GM19023 (cell line): ENCODE results near the gene XYLB.
"Not testable (repeated sequence)": the region's sequence is repeated elsewhere in the genome, so short reads cannot be mapped to it uniquely, and the experiment has no call there.

Source experiments
- ATAC-seq: cut with Tn5 transposase; IDR thresholded peaks from one replicate; pipeline ENCODE4 v1.9.1; 2021; ENCODE audit warnings: mild to moderate bottlenecking, moderate library complexity; ENCODE audit not compliant: unreplicated experiment

Gene XYLB

GRCh38 chr3:38386992-38387750 lies 40.6 kb downstream of the XYLB start:
- no peak for ATAC-seq

GRCh38 chr3:38387862-38388261 lies 41.3 kb downstream of the XYLB start:
- ATAC-seq: no peak

DNA sequence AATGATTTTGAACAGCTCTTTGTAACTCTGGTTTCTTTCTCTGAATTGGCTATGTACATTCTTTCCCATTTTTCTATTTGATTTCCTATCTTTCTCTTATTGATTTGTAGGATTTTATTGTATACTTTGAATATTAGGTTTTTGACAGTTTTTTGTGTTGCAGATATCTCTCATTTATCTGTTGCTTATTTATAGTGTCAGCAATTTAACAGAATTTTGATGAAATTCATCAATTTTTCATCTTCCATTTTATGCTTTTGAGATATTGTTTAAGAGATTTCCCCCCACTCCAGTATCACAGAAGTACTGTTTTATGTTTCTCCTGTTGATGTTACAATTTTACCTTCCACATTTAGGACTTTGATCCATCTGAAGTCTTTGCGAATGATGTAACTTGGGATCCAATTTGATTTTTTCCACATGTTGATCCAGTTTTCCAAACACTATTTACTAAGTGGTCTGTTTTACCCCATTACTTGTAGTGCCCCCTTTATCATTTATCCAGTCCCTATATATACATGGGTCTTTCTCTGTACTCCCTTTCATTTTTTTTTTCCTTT lies 46.1 kb downstream of the XYLB start:
- ATAC-seq: no peak

DNA sequence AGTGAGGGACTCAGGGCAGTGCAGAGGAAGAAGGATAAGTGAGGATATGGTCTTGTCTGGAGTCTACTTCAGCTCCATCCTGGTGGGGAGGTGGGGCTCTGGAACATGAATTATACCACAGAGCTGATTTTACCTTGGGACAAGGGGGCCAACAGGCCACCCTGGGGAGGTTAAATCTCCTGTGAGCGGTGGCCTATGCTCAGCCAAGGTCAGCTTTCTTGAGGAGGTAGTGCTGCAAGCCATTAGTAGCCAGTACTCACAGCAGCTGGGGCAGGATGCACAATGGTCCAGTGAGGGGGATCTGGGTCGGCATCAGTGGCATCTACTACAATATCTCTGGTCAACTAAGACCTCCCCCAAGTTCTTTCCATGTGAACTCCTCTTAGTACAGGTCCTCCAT lies 49.7 kb downstream of the XYLB start:
- ATAC-seq: no peak

GRCh38 chr3:38396861-38397260 lies 50.3 kb downstream of the XYLB start:
- no peak for ATAC-seq

GRCh38 chr3:38397320-38397719 lies 50.7 kb downstream of the XYLB start:
- no peak for ATAC-seq

DNA sequence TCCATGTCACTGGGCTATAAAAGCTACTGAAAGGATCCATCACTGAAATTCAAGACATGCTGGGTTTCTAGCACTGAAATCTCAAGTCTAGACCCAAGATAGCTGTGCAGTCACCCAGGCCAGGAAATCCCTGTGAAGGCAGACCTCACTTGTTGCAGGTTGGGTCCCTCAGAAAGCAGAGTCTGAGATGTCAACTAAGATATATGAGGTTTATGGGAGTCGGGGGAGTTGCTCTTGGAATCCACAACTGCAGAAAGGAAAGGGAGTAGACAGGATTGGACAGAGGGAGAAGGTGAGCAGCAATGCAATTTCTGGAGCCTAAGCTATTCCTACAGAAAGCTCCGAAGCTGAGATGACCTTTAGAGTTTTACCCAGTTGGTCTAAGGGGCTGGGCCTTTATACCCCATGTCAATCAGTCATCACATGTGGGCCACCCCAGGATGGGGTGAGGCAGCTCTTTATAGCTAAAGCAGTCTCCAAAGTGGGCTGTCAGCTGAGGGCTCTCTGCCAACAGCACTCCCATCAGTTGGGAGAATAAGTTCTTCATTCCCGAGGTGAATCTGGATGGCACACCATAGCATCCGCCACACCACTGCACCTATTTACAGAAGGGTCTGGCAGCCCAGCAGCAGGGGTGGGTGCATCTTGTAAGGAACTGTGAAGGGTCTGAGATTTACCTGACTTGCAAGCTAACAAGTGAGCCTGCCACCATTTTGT lies 54.8 kb downstream of the XYLB start:
- ATAC-seq: no peak

GRCh38 chr3:38404286-38404685 lies 57.7 kb downstream of the XYLB start:
- no peak for ATAC-seq

- no peak for ATAC-seq
Measured at GRCh38 chr3:38411591-38411990, 65.0 kb downstream of the XYLB start.

GRCh38 chr3:38420758-38421157 lies 74.2 kb downstream of the XYLB start:
- ATAC-seq: not testable (repeated sequence)

GRCh38 chr3:38421679-38422336 lies 75.2 kb downstream of the XYLB start:
- no peak for ATAC-seq

DNA sequence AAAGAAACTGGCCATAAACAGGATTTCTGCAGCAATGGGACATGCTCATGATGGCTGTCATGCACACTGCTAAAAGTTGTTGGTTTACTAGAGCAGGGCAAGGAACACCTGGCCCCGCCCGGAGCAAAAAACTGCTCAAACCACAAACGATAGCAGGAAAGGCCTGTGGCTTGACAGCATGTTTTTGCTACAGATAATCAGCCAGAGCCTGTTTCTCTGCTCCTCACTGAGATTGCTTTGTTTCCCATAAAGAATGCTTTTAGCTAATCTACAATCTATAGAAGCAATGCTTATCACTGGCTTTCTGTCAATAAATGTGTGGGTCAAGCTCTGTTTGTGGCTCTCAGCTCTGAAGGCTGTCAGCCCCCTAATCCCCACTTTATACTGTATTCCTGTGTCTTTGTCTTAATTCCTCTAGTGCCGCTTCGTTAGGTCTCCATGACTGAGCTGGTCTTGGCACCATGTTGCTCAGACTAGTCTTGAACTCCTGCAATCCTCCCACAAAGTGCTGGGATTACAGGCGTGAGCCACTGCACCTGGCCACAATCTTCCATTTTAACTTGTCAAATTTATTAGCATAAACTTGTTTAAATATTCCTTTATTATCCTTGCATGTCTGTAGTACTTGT lies 80.3 kb downstream of the XYLB start:
- not testable (repeated sequence) for ATAC-seq

- ATAC-seq: not testable (repeated sequence)
Measured at GRCh38 chr3:38432871-38433658, 86.5 kb downstream of the XYLB start.

GRCh38 chr3:38433661-38434060 lies 87.1 kb downstream of the XYLB start:
- ATAC-seq: not testable (repeated sequence)

GRCh38 chr3:38438436-38439069 lies 92.0 kb downstream of the XYLB start:
- ATAC-seq: not testable (repeated sequence)

DNA sequence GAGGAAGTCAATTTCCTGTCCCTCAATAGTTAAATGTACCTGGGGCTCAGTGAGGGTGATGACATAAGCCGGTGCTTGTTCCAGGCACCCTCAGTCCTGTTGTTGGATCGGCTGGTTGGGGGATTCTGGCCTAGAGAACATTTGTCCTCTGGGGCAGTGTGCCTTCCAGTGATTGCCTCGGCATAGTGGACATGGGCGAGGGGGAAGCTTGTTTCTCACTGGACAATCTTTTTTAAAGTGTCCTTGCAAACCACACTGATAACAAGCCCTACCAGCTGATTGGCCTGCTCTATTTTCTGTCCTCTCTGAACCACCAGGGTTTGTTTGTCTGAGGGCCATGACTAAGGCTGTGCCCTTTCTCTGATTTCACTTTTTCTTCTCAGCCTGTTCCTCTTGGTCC lies 96.6 kb downstream of the XYLB start:
- ATAC-seq: not testable (repeated sequence)

DNA sequence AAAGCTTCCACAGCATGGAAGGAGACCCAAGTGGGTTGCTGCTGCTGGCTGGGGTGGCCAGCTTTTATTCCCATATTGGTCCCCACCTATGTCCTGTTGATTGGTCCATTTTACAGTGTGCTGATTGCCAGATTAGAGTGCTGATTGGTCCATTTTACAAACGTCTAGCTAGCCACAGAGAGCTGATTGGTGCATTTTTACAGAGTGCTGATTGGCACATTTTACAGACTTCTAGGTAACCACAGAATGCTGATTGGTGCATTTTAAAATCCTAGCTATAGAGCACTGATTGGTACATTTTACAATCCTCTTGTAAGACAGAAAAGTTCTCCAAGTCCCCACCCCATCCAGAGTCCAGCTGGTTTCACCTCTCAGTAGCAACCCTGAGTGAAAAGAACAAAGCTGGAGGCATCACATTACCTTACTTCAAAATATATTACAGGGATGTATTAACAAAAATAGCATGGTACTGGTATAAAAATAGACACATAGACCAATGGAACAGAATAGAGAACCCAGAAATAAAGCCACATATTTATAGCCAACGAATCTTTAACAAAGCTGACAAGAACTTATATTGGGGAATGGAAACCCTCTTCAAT lies 99.6 kb downstream of the XYLB start:
- ATAC-seq: no peak

- ATAC-seq: no peak
Measured at GRCh38 chr3:38446812-38447211, 100.2 kb downstream of the XYLB start.

DNA sequence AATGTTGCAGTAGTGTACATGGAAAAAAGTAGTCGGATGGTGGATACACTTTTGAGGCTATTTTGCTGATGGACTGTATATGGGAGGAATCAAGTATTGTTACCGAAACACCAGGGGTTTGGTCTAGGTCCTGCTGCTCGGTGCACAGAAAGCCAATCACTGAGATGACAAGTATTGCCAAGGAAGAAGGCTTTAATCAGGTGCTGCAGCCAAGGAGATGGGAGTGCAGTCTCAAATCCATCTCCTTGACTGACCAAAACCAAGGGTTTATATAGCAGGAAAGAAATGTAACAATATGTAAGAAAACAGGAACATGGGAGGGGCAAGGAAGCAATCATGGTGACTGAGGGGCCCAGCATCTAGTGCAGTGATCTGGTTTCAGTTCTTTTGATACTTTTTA lies 104.3 kb downstream of the XYLB start:
- ATAC-seq: no peak
